Fibroblast of lung (primary cell): ENCODE data around the gene TRERF1.

Source experiments
- EZH2 ChIP-seq: IDR thresholded peaks from 2 replicates; pipeline ENCODE4 v1.5.1; 2012; ENCODE audit warnings: low read length, control low read depth, mild to moderate bottlenecking; ENCODE audit errors: missing control alignments
- TF ChIP-seq, protein P1 (sequence below), 2 donors: IDR thresholded peaks in 1 of 2; conservative IDR thresholded peaks in 1 of 2; 1 replicate in 1 of 2; 2 replicates in 1 of 2; pipeline ENCODE4 v1.5.1; 2011 to 2012; ENCODE audit warnings: low read length in 2 of 2, control low read depth in 1 of 2, inconsistent platforms in 1 of 2, low read depth in 1 of 2, mild to moderate bottlenecking in 1 of 2

DNA sequence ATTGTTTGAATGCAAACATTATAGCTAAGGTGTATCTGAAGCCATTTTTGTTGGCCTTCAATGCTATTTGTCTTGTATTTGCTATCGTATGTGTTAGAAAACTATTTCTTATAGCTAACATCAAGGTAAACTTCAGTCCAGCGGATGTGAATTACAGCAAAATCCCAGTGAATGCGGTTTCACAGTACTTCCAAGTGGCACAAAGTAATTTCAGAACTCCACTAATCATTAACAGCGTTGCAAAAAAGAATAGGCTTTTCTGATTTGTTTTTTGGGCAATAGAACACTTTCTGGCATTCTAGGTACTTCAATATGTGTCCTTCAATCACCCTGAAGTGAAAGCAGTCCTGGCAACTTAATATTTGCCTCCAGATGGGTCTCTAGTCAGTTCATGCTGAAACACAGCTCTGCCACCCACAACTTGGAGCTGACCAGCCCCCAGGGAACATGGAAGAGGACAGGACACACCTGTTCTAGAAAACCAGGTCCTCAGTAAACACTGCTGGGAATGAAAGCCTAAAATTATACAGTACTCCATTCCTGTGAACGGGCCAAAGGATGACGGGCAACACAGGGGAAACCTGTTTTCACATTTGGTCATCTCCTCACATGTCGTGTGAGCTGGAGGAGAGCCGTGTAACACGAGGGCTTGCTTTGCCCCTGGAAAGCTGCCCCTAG lies 224.4 kb downstream of the TRERF1 start:
- TF ChIP-seq, protein P1, sequence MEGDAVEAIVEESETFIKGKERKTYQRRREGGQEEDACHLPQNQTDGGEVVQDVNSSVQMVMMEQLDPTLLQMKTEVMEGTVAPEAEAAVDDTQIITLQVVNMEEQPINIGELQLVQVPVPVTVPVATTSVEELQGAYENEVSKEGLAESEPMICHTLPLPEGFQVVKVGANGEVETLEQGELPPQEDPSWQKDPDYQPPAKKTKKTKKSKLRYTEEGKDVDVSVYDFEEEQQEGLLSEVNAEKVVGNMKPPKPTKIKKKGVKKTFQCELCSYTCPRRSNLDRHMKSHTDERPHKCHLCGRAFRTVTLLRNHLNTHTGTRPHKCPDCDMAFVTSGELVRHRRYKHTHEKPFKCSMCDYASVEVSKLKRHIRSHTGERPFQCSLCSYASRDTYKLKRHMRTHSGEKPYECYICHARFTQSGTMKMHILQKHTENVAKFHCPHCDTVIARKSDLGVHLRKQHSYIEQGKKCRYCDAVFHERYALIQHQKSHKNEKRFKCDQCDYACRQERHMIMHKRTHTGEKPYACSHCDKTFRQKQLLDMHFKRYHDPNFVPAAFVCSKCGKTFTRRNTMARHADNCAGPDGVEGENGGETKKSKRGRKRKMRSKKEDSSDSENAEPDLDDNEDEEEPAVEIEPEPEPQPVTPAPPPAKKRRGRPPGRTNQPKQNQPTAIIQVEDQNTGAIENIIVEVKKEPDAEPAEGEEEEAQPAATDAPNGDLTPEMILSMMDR (conservative IDR thresholded peaks at IDR 0.05 in 1 of 2, IDR thresholded peaks at IDR 0.05 in 1 of 2; ENCODE audit: low read depth in 1 of 2, low read length in 2 of 2): no peak
- TF ChIP-seq EZH2: no peak
